CD4-positive, alpha-beta T cell treated with Interleukin-4 for 4 hours (primary cell): Measurements from ENCODE around the gene HTR2A.
"Not testable (repeated sequence)": the region's sequence is repeated elsewhere in the genome, so short reads cannot be mapped to it uniquely, and the experiment has no call there.

Experiments
- DNase-seq: peaks from one replicate; pipeline ENCODE4 v3.0.0-alpha.2; 2020

HTR2A gene

GRCh38 chr13:46866150-46866549, 30.7 kb downstream of the HTR2A start:
- DNase-seq = no peak

- DNase-seq = no peak
Observed at GRCh38 chr13:46864941-46865340, 31.9 kb downstream of the HTR2A start.

- no peak for DNase-seq
Observed at GRCh38 chr13:46861959-46862358, 34.9 kb downstream of the HTR2A start.

- no peak for DNase-seq
Observed at GRCh38 chr13:46860722-46861121, 36.1 kb downstream of the HTR2A start.

- no peak for DNase-seq
Observed at GRCh38 chr13:46858776-46859175, 38.1 kb downstream of the HTR2A start.

- no peak for DNase-seq
Observed at GRCh38 chr13:46858163-46858562, 38.7 kb downstream of the HTR2A start.

GRCh38 chr13:46855664-46856063, 41.2 kb downstream of the HTR2A start:
- DNase-seq = no peak

GRCh38 chr13:46855166-46855565, 41.7 kb downstream of the HTR2A start:
- DNase-seq = peak; percentile 6

- DNase-seq = no peak
Observed at GRCh38 chr13:46852168-46852567, 44.7 kb downstream of the HTR2A start.

- DNase-seq = no peak
Observed at GRCh38 chr13:46850214-46850613, 46.6 kb downstream of the HTR2A start.

GRCh38 chr13:46846726-46847125, 50.1 kb downstream of the HTR2A start:
- no peak for DNase-seq

GRCh38 chr13:46845146-46845545, 51.7 kb downstream of the HTR2A start:
- DNase-seq = no peak

- no peak for DNase-seq
Observed at GRCh38 chr13:46844431-46844830, 52.4 kb downstream of the HTR2A start.

GRCh38 chr13:46839399-46839798, 57.5 kb downstream of the HTR2A start:
- DNase-seq = no peak

GRCh38 chr13:46834657-46835056, 62.2 kb downstream of the HTR2A start:
- DNase-seq = no peak

- DNase-seq = peak; percentile 56
Observed at GRCh38 chr13:46831588-46832194, 65.2 kb downstream of the HTR2A start.

GRCh38 chr13:46830405-46831005, 66.3 kb downstream of the HTR2A start:
- no peak for DNase-seq

GRCh38 chr13:46822551-46822950, 74.3 kb downstream of the HTR2A start:
- DNase-seq = no peak

- DNase-seq = no peak
Observed at GRCh38 chr13:46817838-46818476, 78.9 kb downstream of the HTR2A start.

- DNase-seq = no peak
Observed at GRCh38 chr13:46817095-46817494, 79.8 kb downstream of the HTR2A start.

GRCh38 chr13:46816371-46816770, 80.5 kb downstream of the HTR2A start:
- DNase-seq = no peak

GRCh38 chr13:46812301-46812797, 84.5 kb downstream of the HTR2A start:
- DNase-seq = no peak

- no peak for DNase-seq
Observed at GRCh38 chr13:46810440-46810839, 86.4 kb downstream of the HTR2A start.

GRCh38 chr13:46804921-46805320, 91.9 kb downstream of the HTR2A start:
- not testable (repeated sequence) for DNase-seq
